Esophagus squamous epithelium (tissue), 5 donors: ENCODE data around the gene AGBL1. TPM values are rescaled to one million over a fixed set of nuclear protein-coding genes. Genes with fewer than 3 reads are reported as not detected.

Experiments used
- DNase-seq: peaks from one replicate; lab custom pipeline; 2025; lab: John Stamatoyannopoulos, UW
- H3K27ac ChIP-seq, 4 donors: fragments of 200-600 bp; sonication (generic); one replicate each; pipeline ENCODE4 v1.5.1; 2016 to 2019; ENCODE audit warnings: mild to moderate bottlenecking in 1 of 4
- H3K27me3 ChIP-seq, 4 donors: fragments of 200-600 bp; sonication (generic); 1 replicate in 3 of 4; 2 replicates in 1 of 4; pipeline versions ENCODE4 v1.5.1 to v1.6.0; 2017 to 2021; ENCODE audit warnings: antibody characterized with exemption in 1 of 4
- H3K36me3 ChIP-seq, 3 donors: fragments of 200-600 bp; sonication (generic); one replicate each; pipeline ENCODE4 v1.5.1; 2016 to 2019
- H3K4me1 ChIP-seq, 3 donors: fragments of 200-600 bp; sonication (generic); one replicate each; pipeline ENCODE4 v1.5.1; 2017 to 2019
- H3K4me3 ChIP-seq, 4 donors: fragments of 200-600 bp; sonication (generic); 1 replicate in 3 of 4; 2 replicates in 1 of 4; pipeline ENCODE4 v1.5.1; 2016 to 2019; ENCODE audit warnings: mild to moderate bottlenecking in 2 of 4, moderate library complexity in 1 of 4
- H3K9me3 ChIP-seq, 3 donors: fragments of 200-600 bp; sonication (generic); one replicate each; pipeline ENCODE4 v1.5.1; 2016 to 2019
- CTCF ChIP-seq, 6 experiments: fragments of 450-650 bp in 4 of 6; fragments of 200-600 bp in 2 of 6; sonication (generic) in 2 of 6; IDR thresholded peaks; one replicate each; pipeline ENCODE4 v1.5.1; 2016 to 2019; ENCODE audit warnings: antibody characterized with exemption in 6 of 6, mild to moderate bottlenecking in 4 of 6, moderate library complexity in 4 of 6
- POLR2A ChIP-seq, 4 donors: fragments of 450-650 bp; IDR thresholded peaks; one replicate each; pipeline ENCODE4 v1.6.1; 2017; ENCODE audit warnings: antibody characterized with exemption in 4 of 4, mild to moderate bottlenecking in 4 of 4, moderate library complexity in 3 of 4
- WGBS, 2 donors: methylation state at CpG; one replicate each; pipeline ENCODE4 v1.1.5; 2018; 5-methylcytosine and 5-hydroxymethylcytosine counted together
- intact Hi-C: fragments of 100-400 bp; cut with DNase I; formaldehyde crosslinking; loops from one replicate; pipeline ENCODE4 v1.15.0; 2022
- total RNA-seq, 4 donors: library from RNA; depleted of rRNA; stranded (reverse); fragments of >200 nt; gene quantifications; one replicate each; pipeline ENCODE4 v1.1.0, GENCODE V29; 2016
- donor health status: DM: yes; HTN: yes; CAD: no.

The AGBL1 gene
- total RNA-seq, result under 1 TPM in 3 of 4 donors, not detected in 1; 0.11 to 0.21 (median 0.19) TPM

GRCh38 chr15:86079508-86080266, at the start of gene AGBL1:
AGBL1 (plus strand) TSS chr15:86079871.
- intact Hi-C loops, result loop anchor here (10.0 kb wide), 1 partner anchor 65 kb away; no protein-coding TSS in a partner anchor
- Histone ChIP-seq H3K36me3 (no peaks in the 10 kb centered on the region), H3K4me3 (no peak within 1 kb of the TSS), H3K4me1 (no peaks in the 10 kb centered on the region), H3K9me3 (no peaks in the 10 kb centered on the region), H3K27ac (no peak within 1 kb of the TSS), H3K27me3 (peaks cover 0 to 20% (median 0%) of the 10 kb centered on the region in 4 donors)
- 62 to 76% methylated on average over 7 to 13 of the region's 27 CpGs for WGBS, 2 donors
- TF ChIP-seq POLR2A (IDR thresholded peaks at IDR 0.05) (no peak), CTCF (IDR thresholded peaks at IDR 0.05) (no peak)
- no peak for DNase-seq

GRCh38 chr15:86034904-86035303, 44.8 kb upstream of the AGBL1 start:
- no peak overlapping the region for H3K27ac ChIP-seq
- H3K27me3 ChIP-seq, result no peaks in the 10 kb centered on the region
- H3K36me3 ChIP-seq, result no peaks in the 10 kb centered on the region
- no peaks in the 10 kb centered on the region for H3K9me3 ChIP-seq
- intact Hi-C loops, result no loop called here
- no peak for DNase-seq
- no peaks in the 10 kb centered on the region for H3K4me1 ChIP-seq
- H3K4me3 ChIP-seq, result no peak overlapping the region
- TF ChIP-seq POLR2A (IDR thresholded peaks at IDR 0.05) (no peak), CTCF (IDR thresholded peaks at IDR 0.05) (no peak)

- H3K4me1 ChIP-seq, result no peaks in the 10 kb centered on the region
- 61 to 71% methylated on average over 1 of the region's 1 CpG for WGBS, 2 donors
- no peak for DNase-seq
- H3K9me3 ChIP-seq, result no peaks in the 10 kb centered on the region
- no peaks in the 10 kb centered on the region for H3K36me3 ChIP-seq
- H3K27me3 ChIP-seq, result peaks cover 0 to 9% (median 0%) of the 10 kb centered on the region in 4 donors
- TF ChIP-seq POLR2A (IDR thresholded peaks at IDR 0.05) (no peak), CTCF (IDR thresholded peaks at IDR 0.05) (no peak)
- no peak overlapping the region for H3K4me3 ChIP-seq
- no peak overlapping the region for H3K27ac ChIP-seq
- intact Hi-C loops, result no loop called here
Measured at GRCh38 chr15:86036243-86036642, 43.4 kb upstream of the AGBL1 start.

GRCh38 chr15:86038491-86038890, 41.2 kb upstream of the AGBL1 start:
- Histone ChIP-seq H3K27ac (no peak overlapping the region), H3K4me3 (no peak overlapping the region), H3K27me3 (peaks cover 0 to 23% (median 0%) of the 10 kb centered on the region in 4 donors), H3K9me3 (no peaks in the 10 kb centered on the region), H3K36me3 (no peaks in the 10 kb centered on the region), H3K4me1 (no peaks in the 10 kb centered on the region)
- WGBS, 2 donors, result 100% methylated on average over 1 of the region's 1 CpG
- TF ChIP-seq CTCF (IDR thresholded peaks at IDR 0.05), result no peak
- TF ChIP-seq POLR2A (IDR thresholded peaks at IDR 0.05), result no peak
- DNase-seq, result no peak
- intact Hi-C loops, result no loop called here

GRCh38 chr15:86040356-86041033, 39.2 kb upstream of the AGBL1 start:
- WGBS, 2 donors, result 60 to 64% methylated on average over 6 of the region's 6 CpGs
- Histone ChIP-seq H3K27me3 (peaks cover 0 to 26% (median 0%) of the 10 kb centered on the region in 4 donors), H3K4me1 (no peaks in the 10 kb centered on the region), H3K9me3 (no peaks in the 10 kb centered on the region), H3K27ac (no peak overlapping the region), H3K36me3 (no peaks in the 10 kb centered on the region), H3K4me3 (no peak overlapping the region)
- TF ChIP-seq CTCF (IDR thresholded peaks at IDR 0.05) (no peak), POLR2A (IDR thresholded peaks at IDR 0.05) (no peak)
- intact Hi-C loops, result no loop called here
- no peak for DNase-seq
